ENCODE results near the gene TOMM20.
"Not testable (repeated sequence)": the region's sequence is repeated elsewhere in the genome, so short reads cannot be mapped to it uniquely, and the experiment has no call there.

TOMM20 gene

GRCh38 chr1:235101558-235102258, 26.9 kb downstream of the TOMM20 start:
- DNase-seq (ENCODE audit: low read depth in 2 of 2): no peak

GRCh38 chr1:235100194-235100772, 28.4 kb downstream of the TOMM20 start:
- DNase-seq (ENCODE audit: low read depth in 2 of 2): no peak

GRCh38 chr1:235098991-235099390, 29.6 kb downstream of the TOMM20 start:
- no peak for DNase-seq (ENCODE audit: low read depth in 2 of 2)

GRCh38 chr1:235098547-235098946, 30.1 kb downstream of the TOMM20 start:
- no peak for DNase-seq (ENCODE audit: low read depth in 2 of 2)

GRCh38 chr1:235097501-235097900, 31.1 kb downstream of the TOMM20 start:
- DNase-seq (ENCODE audit: low read depth in 2 of 2): not testable (repeated sequence)

GRCh38 chr1:235095938-235096562, 32.6 kb downstream of the TOMM20 start:
- no peak for DNase-seq (ENCODE audit: low read depth in 2 of 2)

GRCh38 chr1:235093696-235094592, 34.7 kb downstream of the TOMM20 start:
- peak; percentile 58 to 64 for DNase-seq (ENCODE audit: low read depth in 2 of 2)

GRCh38 chr1:235093013-235093695, 35.5 kb downstream of the TOMM20 start:
- no peak for DNase-seq (ENCODE audit: low read depth in 2 of 2)

- not testable (repeated sequence) for DNase-seq (ENCODE audit: low read depth in 2 of 2)
Measured at GRCh38 chr1:235092415-235092814, 36.2 kb downstream of the TOMM20 start.

GRCh38 chr1:235092045-235092406, 36.6 kb downstream of the TOMM20 start:
- not testable (repeated sequence) for DNase-seq (ENCODE audit: low read depth in 2 of 2)

GRCh38 chr1:235091319-235092044, 37.2 kb downstream of the TOMM20 start:
- not testable (repeated sequence) for DNase-seq (ENCODE audit: low read depth in 2 of 2)

- no peak for DNase-seq (ENCODE audit: low read depth in 2 of 2)
Measured at GRCh38 chr1:235090406-235091069, 38.1 kb downstream of the TOMM20 start.

- DNase-seq (ENCODE audit: low read depth in 2 of 2): no peak
Measured at GRCh38 chr1:235088907-235089306, 39.7 kb downstream of the TOMM20 start.

- no peak for DNase-seq (ENCODE audit: low read depth in 2 of 2)
Measured at GRCh38 chr1:235088430-235088829, 40.2 kb downstream of the TOMM20 start.

- no peak for DNase-seq (ENCODE audit: low read depth in 2 of 2)
Measured at GRCh38 chr1:235087906-235088305, 40.7 kb downstream of the TOMM20 start.

- not testable (repeated sequence) for DNase-seq (ENCODE audit: low read depth in 2 of 2)
Measured at GRCh38 chr1:235085411-235086117, 43.1 kb downstream of the TOMM20 start.

GRCh38 chr1:235080788-235081187, 47.8 kb downstream of the TOMM20 start:
- not testable (repeated sequence) for DNase-seq (ENCODE audit: low read depth in 2 of 2)

GRCh38 chr1:235080297-235080657, 48.4 kb downstream of the TOMM20 start:
- not testable (repeated sequence) for DNase-seq (ENCODE audit: low read depth in 2 of 2)

- DNase-seq (ENCODE audit: low read depth in 2 of 2): no peak
Measured at GRCh38 chr1:235079443-235080296, 49.0 kb downstream of the TOMM20 start.

Measured in stimulated activated CD8-positive, alpha-beta memory T cell treated with anti-CD3 and anti-CD28 coated beads, Interleukin-15, amount 100 ng/mL, for 48 hours (primary cell).